GM21619 (cell line): ENCODE results near the gene GDPD5.

Source experiments
- ATAC-seq: cut with Tn5 transposase; IDR thresholded peaks from one replicate; pipeline ENCODE4 v1.9.1; 2021; ENCODE audit not compliant: unreplicated experiment

GDPD5 gene

DNA sequence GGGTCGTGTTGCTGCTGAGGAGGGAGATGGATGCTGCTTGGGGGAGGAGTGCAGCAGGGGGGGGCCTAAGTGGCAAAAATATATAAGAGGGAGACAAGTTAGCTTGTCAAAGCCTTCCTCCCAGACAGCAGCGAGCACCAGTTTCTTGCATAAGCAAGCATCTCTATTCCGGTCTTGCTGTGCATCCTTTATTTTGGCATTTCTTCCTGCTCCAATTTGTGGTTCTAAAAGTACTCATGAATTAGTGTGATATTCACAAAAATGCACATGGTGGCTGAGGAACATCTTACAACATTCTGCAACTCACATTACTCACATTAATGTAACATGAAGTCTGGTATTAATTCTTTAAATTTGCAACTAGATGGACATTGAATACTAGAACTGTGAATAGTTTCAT lies 32.1 kb downstream of the GDPD5 start:
- ATAC-seq = no peak

DNA sequence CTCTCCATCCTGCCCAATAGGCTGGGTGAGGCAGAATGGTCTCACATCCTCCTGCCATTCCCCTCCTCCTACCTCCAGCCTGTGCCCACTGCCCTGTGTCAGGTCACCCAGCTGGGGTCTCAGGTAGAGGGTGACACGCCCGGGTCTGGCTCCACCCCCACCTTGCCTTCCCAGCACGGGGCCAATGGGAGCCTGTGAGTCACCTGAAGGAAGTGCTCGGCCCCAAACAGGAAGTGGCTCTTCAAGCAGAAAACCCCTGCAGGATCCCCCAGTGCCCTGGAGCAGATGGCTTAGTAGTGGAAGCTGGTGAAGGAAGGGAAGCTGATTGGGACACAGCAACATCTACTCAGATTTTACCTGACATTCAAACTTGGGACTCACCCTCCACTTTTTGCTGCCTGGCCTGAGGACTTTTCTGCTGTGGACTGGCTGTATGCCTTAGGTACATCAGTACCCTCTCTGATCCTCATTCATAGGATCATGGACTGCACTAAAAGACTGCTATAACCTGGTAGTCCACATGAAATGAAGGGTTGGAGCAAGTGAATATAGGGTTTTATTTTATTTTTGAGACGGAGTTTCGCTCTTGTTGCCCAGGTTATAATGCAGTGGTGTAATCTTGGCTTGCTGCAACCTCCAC lies 33.4 kb downstream of the GDPD5 start:
- ATAC-seq = peak; percentile 58

- ATAC-seq = no peak
Observed at GRCh38 chr11:75491465-75491864, 34.3 kb downstream of the GDPD5 start.

- no peak for ATAC-seq
Observed at GRCh38 chr11:75490221-75491181, 35.2 kb downstream of the GDPD5 start.

DNA sequence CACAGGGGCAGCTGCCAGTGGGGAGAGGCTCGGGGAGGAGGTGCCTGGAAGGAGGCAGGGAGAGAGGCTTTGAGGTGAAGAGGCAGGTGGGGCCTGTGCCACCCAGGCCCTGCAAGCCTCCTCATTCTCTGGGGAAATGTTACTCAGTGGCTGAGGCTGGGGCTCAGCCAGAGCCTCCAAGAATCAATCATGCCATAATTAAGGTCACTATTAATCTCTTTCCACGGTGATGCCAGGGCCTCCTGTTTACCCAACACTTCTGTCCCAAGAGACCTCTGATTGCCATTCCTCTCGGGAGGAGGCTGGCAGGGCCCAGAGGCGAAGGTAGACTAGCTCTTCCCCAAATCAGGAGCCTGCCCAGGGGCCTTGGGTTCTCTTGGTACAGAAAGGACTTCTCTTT lies 38.4 kb downstream of the GDPD5 start:
- ATAC-seq = no peak

GRCh38 chr11:75485742-75486141 lies 40.0 kb downstream of the GDPD5 start:
- no peak for ATAC-seq

- ATAC-seq = no peak
Observed at GRCh38 chr11:75482931-75483469, 42.7 kb downstream of the GDPD5 start.

DNA sequence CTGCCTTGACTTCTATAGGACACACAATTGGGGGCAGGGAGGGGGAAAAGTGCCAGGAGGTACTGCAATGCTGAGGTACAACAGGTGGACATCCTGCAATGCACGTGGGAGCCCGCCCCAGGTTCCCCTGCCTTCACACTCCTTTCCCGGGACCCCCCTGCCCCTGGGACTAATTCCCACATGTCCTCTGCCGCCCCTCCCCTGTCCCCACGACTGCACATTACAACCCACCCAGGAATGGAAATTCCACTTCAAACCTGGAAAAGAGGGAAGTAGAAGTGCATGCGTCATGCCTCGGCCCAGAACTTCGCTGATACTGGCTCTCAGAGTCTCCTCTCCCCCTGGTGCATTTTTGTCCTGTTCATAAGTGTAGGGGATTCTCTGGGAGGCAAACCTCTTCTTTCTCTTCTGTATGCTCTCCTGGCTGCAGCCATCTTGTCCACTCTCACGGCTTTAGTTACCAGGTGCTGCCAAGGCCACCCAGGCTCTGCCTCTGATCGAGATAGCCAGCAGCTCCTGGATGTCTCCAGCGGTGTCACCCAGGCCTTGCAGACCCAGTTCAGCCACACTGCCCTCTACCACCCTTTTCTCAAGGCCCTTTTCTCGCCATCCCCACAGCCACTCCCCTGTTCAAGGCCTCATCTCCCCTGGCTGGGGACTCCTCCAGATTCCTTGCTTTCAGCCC lies 43.7 kb downstream of the GDPD5 start:
- ATAC-seq = no peak

- ATAC-seq = no peak
Observed at GRCh38 chr11:75481223-75481921, 44.4 kb downstream of the GDPD5 start.

- ATAC-seq = no peak
Observed at GRCh38 chr11:75480185-75481175, 45.3 kb downstream of the GDPD5 start.

- ATAC-seq = no peak
Observed at GRCh38 chr11:75479597-75480145, 46.1 kb downstream of the GDPD5 start.

DNA sequence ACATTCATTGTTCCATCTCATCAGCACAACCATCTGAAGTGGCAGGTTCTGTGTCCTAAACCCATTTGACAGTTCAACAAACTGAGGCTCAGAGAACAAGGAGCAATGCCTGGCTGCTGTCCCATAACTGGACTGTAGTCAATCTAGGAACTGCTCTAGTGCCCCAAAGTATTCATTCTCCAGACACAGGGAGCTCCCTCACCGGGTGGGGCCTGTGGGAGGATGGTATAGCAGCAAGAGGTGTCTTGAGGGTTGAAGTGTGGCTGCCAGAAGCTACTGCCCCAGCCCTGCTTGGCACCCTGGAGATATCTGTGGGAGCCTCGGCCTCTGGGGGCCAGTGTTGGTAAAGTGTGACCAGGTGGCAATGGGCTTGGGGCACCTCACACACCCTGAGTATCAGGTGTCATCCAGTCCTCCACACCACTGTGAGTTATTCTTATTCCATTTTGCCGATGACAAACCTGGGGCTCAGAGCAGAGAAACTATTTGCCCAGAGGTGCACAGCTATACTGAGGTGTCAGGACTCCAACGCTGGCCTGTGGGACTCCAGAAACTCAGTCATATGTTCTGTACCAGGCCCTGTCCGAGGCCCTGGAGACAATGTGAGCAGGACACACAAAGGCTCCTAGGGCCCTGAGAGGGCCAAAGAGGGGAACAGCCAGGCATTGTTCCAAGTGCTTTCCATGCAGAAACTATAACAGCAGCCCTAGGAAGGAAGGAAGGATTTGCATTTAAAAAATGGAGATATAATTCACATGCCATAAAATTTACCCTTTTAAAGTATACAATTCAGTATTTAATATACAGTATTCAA lies 46.8 kb downstream of the GDPD5 start:
- ATAC-seq = no peak

GRCh38 chr11:75477614-75477935 lies 48.2 kb downstream of the GDPD5 start:
- ATAC-seq = no peak

DNA sequence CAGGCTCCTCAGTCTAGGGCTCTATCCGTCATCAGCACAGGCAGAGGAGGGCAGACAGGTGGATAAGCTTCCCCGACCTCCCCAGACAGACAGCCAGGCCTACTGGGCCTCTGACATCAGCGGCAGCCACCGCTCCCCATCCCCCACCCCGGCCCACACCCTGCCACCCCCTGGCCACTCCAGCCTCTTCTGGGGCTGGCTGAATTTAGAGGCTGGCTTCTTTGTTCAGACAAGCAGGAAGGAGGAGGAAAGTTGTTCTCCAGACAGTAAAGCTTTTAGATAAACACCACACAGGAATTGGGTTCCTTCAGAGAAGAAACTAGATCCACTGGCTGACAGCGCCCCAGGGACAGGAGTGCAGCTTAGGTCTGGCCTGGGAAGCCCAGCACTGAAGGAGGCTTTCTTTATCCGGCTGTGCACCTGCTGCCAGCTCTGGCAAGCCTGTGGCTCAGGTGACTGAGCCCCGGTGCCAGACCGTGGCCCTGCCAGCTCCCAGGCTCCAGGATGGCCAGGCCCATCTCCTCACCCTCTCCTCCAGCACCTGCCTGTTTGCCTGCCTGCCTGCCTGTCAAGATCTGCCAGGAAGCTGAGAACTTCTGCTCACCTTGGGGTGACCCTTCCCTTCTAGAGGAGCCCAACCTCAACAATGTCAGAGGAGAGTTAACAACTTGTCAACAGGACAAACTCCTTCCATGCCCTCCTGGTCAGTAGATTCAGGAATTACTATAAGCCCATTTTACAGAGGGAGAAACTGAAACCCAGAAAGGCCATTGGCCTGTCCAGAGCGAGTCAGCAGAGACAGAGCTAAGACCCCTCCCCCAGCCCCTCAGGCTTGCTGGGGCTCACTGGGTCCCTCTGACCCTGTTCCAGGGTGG lies 48.8 kb downstream of the GDPD5 start:
- no peak for ATAC-seq

GRCh38 chr11:75475767-75476650 lies 49.7 kb downstream of the GDPD5 start:
- ATAC-seq = no peak

- ATAC-seq = no peak
Observed at GRCh38 chr11:75474878-75475766, 50.6 kb downstream of the GDPD5 start.
